ENCODE results near the gene PREPL.

PREPL gene

DNA sequence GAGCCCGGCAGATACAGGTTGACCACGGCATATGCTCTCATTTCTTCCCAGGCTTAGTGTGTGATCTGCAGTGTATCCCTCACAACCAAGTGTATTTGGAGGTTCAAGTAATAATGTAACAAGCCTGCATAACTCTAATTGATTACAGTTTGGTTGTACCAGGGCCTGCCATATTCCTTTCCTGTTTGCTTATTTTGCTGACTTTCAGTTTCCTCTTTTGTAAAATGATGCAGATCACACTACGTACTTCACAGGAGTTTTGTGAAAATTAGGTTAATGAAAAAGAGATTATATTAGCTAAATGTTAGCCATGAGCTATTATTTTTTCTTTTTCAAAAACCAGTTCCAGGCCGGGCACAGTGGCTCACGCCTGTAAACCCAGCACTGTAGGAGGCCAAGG, 60.2 kb downstream of the PREPL start (continued):
- TF ChIP-seq, protein P1, sequence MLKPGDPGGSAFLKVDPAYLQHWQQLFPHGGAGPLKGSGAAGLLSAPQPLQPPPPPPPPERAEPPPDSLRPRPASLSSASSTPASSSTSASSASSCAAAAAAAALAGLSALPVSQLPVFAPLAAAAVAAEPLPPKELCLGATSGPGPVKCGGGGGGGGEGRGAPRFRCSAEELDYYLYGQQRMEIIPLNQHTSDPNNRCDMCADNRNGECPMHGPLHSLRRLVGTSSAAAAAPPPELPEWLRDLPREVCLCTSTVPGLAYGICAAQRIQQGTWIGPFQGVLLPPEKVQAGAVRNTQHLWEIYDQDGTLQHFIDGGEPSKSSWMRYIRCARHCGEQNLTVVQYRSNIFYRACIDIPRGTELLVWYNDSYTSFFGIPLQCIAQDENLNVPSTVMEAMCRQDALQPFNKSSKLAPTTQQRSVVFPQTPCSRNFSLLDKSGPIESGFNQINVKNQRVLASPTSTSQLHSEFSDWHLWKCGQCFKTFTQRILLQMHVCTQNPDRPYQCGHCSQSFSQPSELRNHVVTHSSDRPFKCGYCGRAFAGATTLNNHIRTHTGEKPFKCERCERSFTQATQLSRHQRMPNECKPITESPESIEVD (tag by site-specific recombination; IDR thresholded peaks at IDR 0.05) = no peak
- TF ChIP-seq ZNF248 (tag by site-specific recombination; IDR thresholded peaks at IDR 0.05) (no peak), ZNF510 (tag by site-specific recombination; IDR thresholded peaks at IDR 0.05; ENCODE audit: insufficient replicate concordance) (no peak), ZNF391 (tag by site-specific recombination; IDR thresholded peaks at IDR 0.05; ENCODE audit: borderline replicate concordance, low read depth) (no peak), ZNF707 (tag by site-specific recombination; IDR thresholded peaks at IDR 0.05) (no peak), SCRT1 (tag by site-specific recombination; IDR thresholded peaks at IDR 0.05; ENCODE audit: borderline replicate concordance) (no peak)
- TF ChIP-seq, protein P2, sequence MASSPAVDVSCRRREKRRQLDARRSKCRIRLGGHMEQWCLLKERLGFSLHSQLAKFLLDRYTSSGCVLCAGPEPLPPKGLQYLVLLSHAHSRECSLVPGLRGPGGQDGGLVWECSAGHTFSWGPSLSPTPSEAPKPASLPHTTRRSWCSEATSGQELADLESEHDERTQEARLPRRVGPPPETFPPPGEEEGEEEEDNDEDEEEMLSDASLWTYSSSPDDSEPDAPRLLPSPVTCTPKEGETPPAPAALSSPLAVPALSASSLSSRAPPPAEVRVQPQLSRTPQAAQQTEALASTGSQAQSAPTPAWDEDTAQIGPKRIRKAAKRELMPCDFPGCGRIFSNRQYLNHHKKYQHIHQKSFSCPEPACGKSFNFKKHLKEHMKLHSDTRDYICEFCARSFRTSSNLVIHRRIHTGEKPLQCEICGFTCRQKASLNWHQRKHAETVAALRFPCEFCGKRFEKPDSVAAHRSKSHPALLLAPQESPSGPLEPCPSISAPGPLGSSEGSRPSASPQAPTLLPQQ (tag by site-specific recombination; IDR thresholded peaks at IDR 0.05) = no peak
- TF ChIP-seq, protein P3, sequence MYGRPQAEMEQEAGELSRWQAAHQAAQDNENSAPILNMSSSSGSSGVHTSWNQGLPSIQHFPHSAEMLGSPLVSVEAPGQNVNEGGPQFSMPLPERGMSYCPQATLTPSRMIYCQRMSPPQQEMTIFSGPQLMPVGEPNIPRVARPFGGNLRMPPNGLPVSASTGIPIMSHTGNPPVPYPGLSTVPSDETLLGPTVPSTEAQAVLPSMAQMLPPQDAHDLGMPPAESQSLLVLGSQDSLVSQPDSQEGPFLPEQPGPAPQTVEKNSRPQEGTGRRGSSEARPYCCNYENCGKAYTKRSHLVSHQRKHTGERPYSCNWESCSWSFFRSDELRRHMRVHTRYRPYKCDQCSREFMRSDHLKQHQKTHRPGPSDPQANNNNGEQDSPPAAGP (tag by site-specific recombination; IDR thresholded peaks at IDR 0.05) = no peak
- TF ChIP-seq, protein P4, sequence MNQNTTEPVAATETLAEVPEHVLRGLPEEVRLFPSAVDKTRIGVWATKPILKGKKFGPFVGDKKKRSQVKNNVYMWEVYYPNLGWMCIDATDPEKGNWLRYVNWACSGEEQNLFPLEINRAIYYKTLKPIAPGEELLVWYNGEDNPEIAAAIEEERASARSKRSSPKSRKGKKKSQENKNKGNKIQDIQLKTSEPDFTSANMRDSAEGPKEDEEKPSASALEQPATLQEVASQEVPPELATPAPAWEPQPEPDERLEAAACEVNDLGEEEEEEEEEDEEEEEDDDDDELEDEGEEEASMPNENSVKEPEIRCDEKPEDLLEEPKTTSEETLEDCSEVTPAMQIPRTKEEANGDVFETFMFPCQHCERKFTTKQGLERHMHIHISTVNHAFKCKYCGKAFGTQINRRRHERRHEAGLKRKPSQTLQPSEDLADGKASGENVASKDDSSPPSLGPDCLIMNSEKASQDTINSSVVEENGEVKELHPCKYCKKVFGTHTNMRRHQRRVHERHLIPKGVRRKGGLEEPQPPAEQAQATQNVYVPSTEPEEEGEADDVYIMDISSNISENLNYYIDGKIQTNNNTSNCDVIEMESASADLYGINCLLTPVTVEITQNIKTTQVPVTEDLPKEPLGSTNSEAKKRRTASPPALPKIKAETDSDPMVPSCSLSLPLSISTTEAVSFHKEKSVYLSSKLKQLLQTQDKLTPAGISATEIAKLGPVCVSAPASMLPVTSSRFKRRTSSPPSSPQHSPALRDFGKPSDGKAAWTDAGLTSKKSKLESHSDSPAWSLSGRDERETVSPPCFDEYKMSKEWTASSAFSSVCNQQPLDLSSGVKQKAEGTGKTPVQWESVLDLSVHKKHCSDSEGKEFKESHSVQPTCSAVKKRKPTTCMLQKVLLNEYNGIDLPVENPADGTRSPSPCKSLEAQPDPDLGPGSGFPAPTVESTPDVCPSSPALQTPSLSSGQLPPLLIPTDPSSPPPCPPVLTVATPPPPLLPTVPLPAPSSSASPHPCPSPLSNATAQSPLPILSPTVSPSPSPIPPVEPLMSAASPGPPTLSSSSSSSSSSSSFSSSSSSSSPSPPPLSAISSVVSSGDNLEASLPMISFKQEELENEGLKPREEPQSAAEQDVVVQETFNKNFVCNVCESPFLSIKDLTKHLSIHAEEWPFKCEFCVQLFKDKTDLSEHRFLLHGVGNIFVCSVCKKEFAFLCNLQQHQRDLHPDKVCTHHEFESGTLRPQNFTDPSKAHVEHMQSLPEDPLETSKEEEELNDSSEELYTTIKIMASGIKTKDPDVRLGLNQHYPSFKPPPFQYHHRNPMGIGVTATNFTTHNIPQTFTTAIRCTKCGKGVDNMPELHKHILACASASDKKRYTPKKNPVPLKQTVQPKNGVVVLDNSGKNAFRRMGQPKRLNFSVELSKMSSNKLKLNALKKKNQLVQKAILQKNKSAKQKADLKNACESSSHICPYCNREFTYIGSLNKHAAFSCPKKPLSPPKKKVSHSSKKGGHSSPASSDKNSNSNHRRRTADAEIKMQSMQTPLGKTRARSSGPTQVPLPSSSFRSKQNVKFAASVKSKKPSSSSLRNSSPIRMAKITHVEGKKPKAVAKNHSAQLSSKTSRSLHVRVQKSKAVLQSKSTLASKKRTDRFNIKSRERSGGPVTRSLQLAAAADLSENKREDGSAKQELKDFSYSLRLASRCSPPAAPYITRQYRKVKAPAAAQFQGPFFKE (tag by site-specific recombination; IDR thresholded peaks at IDR 0.05; ENCODE audit: borderline replicate concordance) = no peak

DNA sequence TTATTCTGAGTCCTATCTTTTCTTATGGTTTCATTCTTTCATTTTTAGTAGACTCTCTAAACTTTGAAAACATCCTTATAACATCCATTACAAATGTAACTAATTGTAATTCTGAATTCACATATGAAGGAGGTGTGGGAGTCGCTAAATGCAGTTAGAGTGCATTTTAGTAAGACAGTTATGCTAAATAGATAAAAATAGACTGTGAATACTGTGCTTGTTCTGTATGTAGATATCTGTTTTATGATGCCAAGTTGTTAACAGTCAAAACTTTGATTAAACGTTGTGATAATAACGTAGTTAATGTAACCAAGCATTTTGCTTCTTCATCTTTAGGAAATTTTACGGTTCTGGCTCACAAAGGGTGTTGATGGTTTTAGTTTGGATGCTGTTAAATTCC, 61.7 kb downstream of the PREPL start:
- Histone ChIP-seq H3K4me3 (ENCODE audit: low read depth, low read length) (no peak overlapping the region), H3K9me3 (ENCODE audit: control insufficient read depth, insufficient read depth, low read depth, low read length) (no peaks in the 10 kb centered on the region), H3K36me3 (ENCODE audit: control insufficient read depth in 2 of 2, insufficient read depth in 1 of 2, low read length in 2 of 2) (no peaks in the 10 kb centered on the region), H3K27ac (ENCODE audit: extremely low read depth, low read depth, low read length) (no peak overlapping the region), H3K4me1 (ENCODE audit: control insufficient read depth, insufficient read depth, low read length) (no peaks in the 10 kb centered on the region; the same call in 1 of the 2 replicates)
- ChIA-PET CTCF (no interaction called here), POLR2A (no interaction called here)
- TF ChIP-seq, protein P5, sequence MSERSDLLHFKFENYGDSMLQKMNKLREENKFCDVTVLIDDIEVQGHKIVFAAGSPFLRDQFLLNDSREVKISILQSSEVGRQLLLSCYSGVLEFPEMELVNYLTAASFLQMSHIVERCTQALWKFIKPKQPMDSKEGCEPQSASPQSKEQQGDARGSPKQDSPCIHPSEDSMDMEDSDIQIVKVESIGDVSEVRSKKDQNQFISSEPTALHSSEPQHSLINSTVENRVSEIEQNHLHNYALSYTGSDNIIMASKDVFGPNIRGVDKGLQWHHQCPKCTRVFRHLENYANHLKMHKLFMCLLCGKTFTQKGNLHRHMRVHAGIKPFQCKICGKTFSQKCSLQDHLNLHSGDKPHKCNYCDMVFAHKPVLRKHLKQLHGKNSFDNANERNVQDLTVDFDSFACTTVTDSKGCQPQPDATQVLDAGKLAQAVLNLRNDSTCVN (tag by site-specific recombination; optimal IDR thresholded peaks at IDR 0.05) = no peak
- TF ChIP-seq, protein P6, sequence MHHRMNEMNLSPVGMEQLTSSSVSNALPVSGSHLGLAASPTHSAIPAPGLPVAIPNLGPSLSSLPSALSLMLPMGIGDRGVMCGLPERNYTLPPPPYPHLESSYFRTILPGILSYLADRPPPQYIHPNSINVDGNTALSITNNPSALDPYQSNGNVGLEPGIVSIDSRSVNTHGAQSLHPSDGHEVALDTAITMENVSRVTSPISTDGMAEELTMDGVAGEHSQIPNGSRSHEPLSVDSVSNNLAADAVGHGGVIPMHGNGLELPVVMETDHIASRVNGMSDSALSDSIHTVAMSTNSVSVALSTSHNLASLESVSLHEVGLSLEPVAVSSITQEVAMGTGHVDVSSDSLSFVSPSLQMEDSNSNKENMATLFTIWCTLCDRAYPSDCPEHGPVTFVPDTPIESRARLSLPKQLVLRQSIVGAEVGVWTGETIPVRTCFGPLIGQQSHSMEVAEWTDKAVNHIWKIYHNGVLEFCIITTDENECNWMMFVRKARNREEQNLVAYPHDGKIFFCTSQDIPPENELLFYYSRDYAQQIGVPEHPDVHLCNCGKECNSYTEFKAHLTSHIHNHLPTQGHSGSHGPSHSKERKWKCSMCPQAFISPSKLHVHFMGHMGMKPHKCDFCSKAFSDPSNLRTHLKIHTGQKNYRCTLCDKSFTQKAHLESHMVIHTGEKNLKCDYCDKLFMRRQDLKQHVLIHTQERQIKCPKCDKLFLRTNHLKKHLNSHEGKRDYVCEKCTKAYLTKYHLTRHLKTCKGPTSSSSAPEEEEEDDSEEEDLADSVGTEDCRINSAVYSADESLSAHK (tag by site-specific recombination; IDR thresholded peaks at IDR 0.05) = no peak
- TF ChIP-seq ZNF48 (tag by site-specific recombination; IDR thresholded peaks at IDR 0.05) (no peak), SP7 (tag by site-specific recombination; IDR thresholded peaks at IDR 0.05) (no peak), ZNF621 (tag by site-specific recombination; IDR thresholded peaks at IDR 0.05) (no peak)
- TF ChIP-seq, protein P7, sequence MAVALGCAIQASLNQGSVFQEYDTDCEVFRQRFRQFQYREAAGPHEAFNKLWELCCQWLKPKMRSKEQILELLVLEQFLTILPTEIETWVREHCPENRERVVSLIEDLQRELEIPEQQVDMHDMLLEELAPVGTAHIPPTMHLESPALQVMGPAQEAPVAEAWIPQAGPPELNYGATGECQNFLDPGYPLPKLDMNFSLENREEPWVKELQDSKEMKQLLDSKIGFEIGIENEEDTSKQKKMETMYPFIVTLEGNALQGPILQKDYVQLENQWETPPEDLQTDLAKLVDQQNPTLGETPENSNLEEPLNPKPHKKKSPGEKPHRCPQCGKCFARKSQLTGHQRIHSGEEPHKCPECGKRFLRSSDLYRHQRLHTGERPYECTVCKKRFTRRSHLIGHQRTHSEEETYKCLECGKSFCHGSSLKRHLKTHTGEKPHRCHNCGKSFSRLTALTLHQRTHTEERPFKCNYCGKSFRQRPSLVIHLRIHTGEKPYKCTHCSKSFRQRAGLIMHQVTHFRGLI (tag by site-specific recombination; IDR thresholded peaks at IDR 0.05) = no peak
- TF ChIP-seq, protein P8, sequence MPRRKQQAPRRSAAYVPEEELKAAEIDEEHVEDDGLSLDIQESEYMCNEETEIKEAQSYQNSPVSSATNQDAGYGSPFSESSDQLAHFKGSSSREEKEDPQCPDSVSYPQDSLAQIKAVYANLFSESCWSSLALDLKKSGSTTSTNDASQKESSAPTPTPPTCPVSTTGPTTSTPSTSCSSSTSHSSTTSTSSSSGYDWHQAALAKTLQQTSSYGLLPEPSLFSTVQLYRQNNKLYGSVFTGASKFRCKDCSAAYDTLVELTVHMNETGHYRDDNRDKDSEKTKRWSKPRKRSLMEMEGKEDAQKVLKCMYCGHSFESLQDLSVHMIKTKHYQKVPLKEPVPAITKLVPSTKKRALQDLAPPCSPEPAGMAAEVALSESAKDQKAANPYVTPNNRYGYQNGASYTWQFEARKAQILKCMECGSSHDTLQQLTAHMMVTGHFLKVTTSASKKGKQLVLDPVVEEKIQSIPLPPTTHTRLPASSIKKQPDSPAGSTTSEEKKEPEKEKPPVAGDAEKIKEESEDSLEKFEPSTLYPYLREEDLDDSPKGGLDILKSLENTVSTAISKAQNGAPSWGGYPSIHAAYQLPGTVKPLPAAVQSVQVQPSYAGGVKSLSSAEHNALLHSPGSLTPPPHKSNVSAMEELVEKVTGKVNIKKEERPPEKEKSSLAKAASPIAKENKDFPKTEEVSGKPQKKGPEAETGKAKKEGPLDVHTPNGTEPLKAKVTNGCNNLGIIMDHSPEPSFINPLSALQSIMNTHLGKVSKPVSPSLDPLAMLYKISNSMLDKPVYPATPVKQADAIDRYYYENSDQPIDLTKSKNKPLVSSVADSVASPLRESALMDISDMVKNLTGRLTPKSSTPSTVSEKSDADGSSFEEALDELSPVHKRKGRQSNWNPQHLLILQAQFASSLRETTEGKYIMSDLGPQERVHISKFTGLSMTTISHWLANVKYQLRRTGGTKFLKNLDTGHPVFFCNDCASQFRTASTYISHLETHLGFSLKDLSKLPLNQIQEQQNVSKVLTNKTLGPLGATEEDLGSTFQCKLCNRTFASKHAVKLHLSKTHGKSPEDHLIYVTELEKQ (tag by site-specific recombination; IDR thresholded peaks at IDR 0.05; ENCODE audit: borderline replicate concordance) = no peak
